Measurements from ENCODE around the gene KRT15.

The KRT15 gene

GRCh38 chr17:41542357-41542756, 23.7 kb upstream of the KRT15 start:
- H3K9me3 ChIP-seq (ENCODE audit: low read length): no peaks in the 10 kb centered on the region
- no peaks in the 10 kb centered on the region for H3K9me2 ChIP-seq (ENCODE audit: low read depth, low read length)
- no peak overlapping the region for H2AFZ ChIP-seq (ENCODE audit: low read length)
- no peak overlapping the region for H3K9ac ChIP-seq (ENCODE audit: low read length)
- H3K4me1 ChIP-seq (ENCODE audit: insufficient read depth, low read length, severe bottlenecking): no peaks in the 10 kb centered on the region
- no peak for TF ChIP-seq CTCF (IDR thresholded peaks at IDR 0.05; ENCODE audit: low read length)
- TF ChIP-seq EZH2 (IDR thresholded peaks at IDR 0.05; ENCODE audit: borderline replicate concordance, low read length): no peak
- no peak overlapping the region for H3K27ac ChIP-seq (ENCODE audit: low read depth, low read length, poor library complexity, severe bottlenecking)
- H4K20me1 ChIP-seq (ENCODE audit: insufficient read depth, low read length): no peaks in the 10 kb centered on the region
- no peak overlapping the region for H3K4me3 ChIP-seq (ENCODE audit: low read depth, low read length, poor library complexity, severe bottlenecking)
- no peak overlapping the region for H3K4me2 ChIP-seq (ENCODE audit: low read length)
- H3K27me3 ChIP-seq (ENCODE audit: insufficient read depth, low read length): peaks cover under 1% of the 10 kb centered on the region; the same call in 1 of the 2 replicates
- no peaks in the 10 kb centered on the region for H3K36me3 ChIP-seq (ENCODE audit: insufficient read depth, low read length)
- H3F3A ChIP-seq (ENCODE audit: insufficient read depth, low read length): no peaks in the 10 kb centered on the region
- no peaks in the 10 kb centered on the region for H3K79me2 ChIP-seq (ENCODE audit: insufficient read depth, low read length)

GRCh38 chr17:41540921-41541625, 22.4 kb upstream of the KRT15 start:
- no peak overlapping the region for H3K4me2 ChIP-seq (ENCODE audit: low read length)
- TF ChIP-seq CTCF (IDR thresholded peaks at IDR 0.05; ENCODE audit: low read length) (no peak), EZH2 (IDR thresholded peaks at IDR 0.05; ENCODE audit: borderline replicate concordance, low read length) (no peak)
- no peaks in the 10 kb centered on the region for H3K9me2 ChIP-seq (ENCODE audit: low read depth, low read length)
- no peaks in the 10 kb centered on the region for H3K36me3 ChIP-seq (ENCODE audit: insufficient read depth, low read length)
- no peaks in the 10 kb centered on the region for H3K9me3 ChIP-seq (ENCODE audit: low read length)
- no peak overlapping the region for H3K9ac ChIP-seq (ENCODE audit: low read length)
- H3K27ac ChIP-seq (ENCODE audit: low read depth, low read length, poor library complexity, severe bottlenecking): no peak overlapping the region
- H3K4me3 ChIP-seq (ENCODE audit: low read depth, low read length, poor library complexity, severe bottlenecking): no peak overlapping the region
- no peaks in the 10 kb centered on the region for H3F3A ChIP-seq (ENCODE audit: insufficient read depth, low read length)
- H3K4me1 ChIP-seq (ENCODE audit: insufficient read depth, low read length, severe bottlenecking): no peaks in the 10 kb centered on the region
- H2AFZ ChIP-seq (ENCODE audit: low read length): no peak overlapping the region
- H3K27me3 ChIP-seq (ENCODE audit: insufficient read depth, low read length): peaks cover 6% of the 10 kb centered on the region; the same call in 1 of the 2 replicates
- no peaks in the 10 kb centered on the region for H3K79me2 ChIP-seq (ENCODE audit: insufficient read depth, low read length)
- no peaks in the 10 kb centered on the region for H4K20me1 ChIP-seq (ENCODE audit: insufficient read depth, low read length)

GRCh38 chr17:41539979-41540701, 21.4 kb upstream of the KRT15 start:
- H3F3A ChIP-seq (ENCODE audit: insufficient read depth, low read length): no peaks in the 10 kb centered on the region
- H3K79me2 ChIP-seq (ENCODE audit: insufficient read depth, low read length): no peaks in the 10 kb centered on the region
- no peaks in the 10 kb centered on the region for H3K9me3 ChIP-seq (ENCODE audit: low read length)
- no peaks in the 10 kb centered on the region for H3K36me3 ChIP-seq (ENCODE audit: insufficient read depth, low read length)
- H2AFZ ChIP-seq (ENCODE audit: low read length): no peak overlapping the region
- H3K27ac ChIP-seq (ENCODE audit: low read depth, low read length, poor library complexity, severe bottlenecking): no peak overlapping the region
- no peak overlapping the region for H3K4me2 ChIP-seq (ENCODE audit: low read length)
- no peaks in the 10 kb centered on the region for H3K9me2 ChIP-seq (ENCODE audit: low read depth, low read length)
- H4K20me1 ChIP-seq (ENCODE audit: insufficient read depth, low read length): no peaks in the 10 kb centered on the region
- no peak overlapping the region for H3K4me3 ChIP-seq (ENCODE audit: low read depth, low read length, poor library complexity, severe bottlenecking)
- peaks cover 6% of the 10 kb centered on the region; the same call in 1 of the 2 replicates for H3K27me3 ChIP-seq (ENCODE audit: insufficient read depth, low read length)
- no peaks in the 10 kb centered on the region for H3K4me1 ChIP-seq (ENCODE audit: insufficient read depth, low read length, severe bottlenecking)
- H3K9ac ChIP-seq (ENCODE audit: low read length): no peak overlapping the region
- no peak for TF ChIP-seq EZH2 (IDR thresholded peaks at IDR 0.05; ENCODE audit: borderline replicate concordance, low read length)
- no peak for TF ChIP-seq CTCF (IDR thresholded peaks at IDR 0.05; ENCODE audit: low read length)

All from OCI-LY1 (cell line).